GM21825 (cell line): ENCODE data around the gene TUBB4A.
"Not testable (repeated sequence)": the region's sequence is repeated elsewhere in the genome, so short reads cannot be mapped to it uniquely, and the experiment has no call there.

Experiments used
- ATAC-seq: cut with Tn5 transposase; IDR thresholded peaks from one replicate; pipeline ENCODE4 v1.9.1; 2021; ENCODE audit warnings: mild to moderate bottlenecking, moderate library complexity; ENCODE audit not compliant: unreplicated experiment

Gene TUBB4A

DNA sequence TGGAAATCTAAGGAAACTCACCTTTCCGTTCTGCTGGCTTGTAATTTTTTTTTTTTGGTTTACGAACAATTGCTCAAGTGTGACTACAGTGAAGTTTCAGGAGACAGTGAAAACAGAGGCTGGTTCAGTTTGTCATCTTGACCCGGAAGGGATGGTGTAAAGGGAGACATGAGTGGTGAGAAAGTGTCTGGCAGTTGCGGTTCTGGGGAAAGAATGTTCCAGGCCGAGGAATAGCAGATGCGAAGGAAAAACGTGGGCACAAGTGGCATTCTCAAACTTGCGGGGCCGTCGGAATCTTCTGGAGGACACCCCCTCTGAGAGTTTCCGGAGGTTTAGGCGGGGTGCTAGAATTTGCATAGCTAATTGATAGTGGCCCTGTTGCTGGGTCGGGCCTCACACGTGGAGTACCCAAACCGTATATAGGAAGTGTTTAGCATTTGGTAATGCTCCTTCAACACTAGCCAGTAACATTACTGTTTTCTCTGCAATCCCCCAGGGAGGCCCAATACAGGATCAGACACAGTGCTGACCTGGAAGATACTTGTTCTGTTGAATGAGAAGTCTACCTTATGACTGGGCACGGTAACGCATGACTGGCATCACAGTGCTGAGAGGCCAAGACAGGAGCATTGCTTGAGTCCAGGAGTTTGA lies 25.9 kb upstream of the TUBB4A start:
- ATAC-seq = peak; percentile 46

DNA sequence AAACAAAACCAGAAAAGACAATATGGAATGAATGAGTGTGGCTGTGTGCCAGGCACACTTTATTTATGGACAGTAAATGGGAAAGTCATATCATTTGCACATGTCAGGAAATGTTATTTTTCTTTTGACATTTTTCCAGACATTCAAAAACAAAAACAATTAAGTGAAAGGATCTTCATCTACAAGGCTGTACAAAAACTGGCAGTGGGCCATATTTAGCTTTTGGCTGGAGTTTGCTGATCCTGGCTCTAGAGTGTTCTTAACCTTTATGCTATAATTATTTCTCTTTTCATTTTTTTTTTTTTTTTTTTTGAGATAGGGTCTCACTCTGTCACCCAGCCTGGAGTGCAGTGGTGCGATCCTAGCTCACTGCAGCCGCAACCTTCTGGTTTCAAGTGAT lies 22.2 kb upstream of the TUBB4A start:
- ATAC-seq = no peak

DNA sequence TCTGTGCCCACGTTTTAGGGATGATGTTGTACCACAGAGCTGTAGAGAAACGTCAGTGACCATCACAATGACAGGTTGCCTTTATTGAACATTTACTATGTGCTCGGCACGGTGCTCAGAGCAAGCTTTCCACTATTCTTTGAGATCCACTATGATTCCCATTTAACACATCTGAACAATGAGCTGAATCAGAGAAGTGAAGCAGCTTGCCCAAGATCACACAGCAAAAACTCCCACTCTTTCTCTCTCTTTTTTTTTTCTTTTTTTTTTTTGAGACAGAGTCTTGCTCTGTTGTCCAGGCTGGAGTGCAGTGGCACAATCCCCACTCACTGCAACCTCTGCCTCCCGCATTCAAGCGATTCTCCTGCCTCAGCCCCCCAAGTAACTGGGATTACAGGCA lies 20.6 kb upstream of the TUBB4A start:
- ATAC-seq = no peak

DNA sequence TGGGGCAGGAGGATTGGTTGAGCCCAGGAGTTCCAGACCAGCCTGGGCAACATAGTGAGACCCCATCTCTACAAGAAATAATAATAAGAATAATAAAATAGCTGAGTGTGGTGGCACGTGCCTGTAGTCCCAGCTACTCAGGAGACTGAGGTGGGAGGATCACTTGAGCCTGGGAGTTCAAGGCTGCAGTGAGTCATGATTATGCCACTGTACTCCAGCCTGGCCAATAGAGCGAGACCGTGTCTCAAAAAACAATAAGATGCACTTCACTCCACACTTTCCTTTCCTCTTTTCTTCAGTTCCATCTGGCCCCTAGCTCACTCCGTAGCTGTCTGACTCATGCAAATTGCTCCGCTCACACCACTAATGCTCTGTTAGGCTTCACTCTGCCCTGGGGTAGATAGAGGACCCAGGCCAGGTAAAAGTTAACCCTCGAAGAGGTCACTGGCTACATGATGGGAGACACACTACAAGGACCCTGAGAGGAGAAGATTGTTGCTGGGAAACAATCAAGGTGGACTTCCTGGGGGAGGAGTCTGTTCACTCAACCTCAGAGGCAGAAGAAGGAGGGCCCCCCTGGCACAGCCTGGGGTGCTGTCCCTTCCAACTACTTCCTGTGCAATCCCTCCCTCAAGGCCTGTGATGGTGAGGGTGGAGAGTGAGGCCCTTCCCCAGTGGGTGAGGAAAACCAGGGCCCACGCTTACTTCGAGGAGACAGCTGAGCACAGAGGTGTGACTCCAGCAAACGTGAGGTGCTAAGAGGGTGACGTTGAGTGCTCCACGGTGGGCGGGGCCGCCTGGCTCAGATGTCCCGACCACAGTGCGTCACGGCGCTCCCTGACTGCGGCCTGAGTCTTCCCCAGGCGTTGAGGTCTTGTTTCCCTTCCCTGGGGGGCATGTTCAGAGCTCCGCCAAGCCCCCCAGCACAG lies 19.9 kb upstream of the TUBB4A start:
- ATAC-seq = peak; percentile 49

DNA sequence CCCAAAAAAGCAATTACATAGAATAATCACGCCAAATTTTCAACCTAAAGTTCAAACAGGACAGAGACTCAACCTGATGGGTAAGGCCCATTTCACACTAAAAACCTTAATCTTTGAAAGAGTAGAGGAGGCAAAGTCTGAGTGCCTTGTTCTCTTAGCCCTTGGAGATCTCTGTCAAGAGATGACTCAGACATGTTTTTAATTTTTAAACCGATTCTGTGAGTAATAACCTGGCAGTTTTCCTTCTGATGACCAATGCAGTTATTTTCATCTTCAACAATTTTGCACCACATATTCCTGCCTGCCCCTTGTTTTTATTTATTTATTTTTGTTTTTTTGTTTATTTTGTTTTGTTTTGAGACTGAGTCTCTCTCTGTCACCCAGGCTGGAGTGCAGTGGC lies 17.2 kb upstream of the TUBB4A start:
- ATAC-seq = no peak

DNA sequence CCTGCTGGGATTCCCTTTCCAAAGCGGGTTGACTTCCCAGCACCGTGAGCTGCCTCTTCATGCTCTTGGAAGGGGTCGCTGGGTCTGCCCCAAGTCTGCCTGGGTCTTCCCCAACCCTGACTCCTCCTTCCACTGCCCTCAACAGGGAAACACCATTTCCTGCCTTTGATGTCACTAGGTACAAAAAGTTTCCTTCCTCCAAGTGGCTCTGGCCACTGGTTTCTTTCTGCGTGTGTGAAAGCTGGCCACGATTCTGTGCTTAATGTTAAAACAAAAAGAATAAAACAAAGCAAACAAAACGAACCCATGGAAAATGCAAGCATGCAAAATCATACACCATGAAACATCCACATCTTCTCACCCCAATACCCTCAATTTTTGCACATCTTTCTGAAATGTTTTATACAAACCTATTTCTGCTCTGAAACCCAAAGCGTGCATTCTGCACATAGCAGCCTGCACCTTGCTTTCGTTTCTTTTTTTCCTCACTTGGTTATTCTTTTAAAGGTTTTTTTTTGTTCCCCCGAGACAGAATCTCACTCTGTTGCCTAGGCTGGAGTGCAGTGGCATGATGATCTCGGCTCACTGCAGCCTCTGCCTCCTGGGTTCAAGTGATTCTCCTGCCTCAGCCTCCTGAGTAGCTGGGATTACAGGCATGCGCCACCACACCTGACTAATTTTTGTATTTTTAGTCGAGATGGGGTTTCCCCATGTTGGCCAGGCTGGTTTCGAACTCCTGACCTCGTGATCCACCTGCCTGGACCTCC lies 16.2 kb upstream of the TUBB4A start:
- peak; percentile 28 for ATAC-seq

DNA sequence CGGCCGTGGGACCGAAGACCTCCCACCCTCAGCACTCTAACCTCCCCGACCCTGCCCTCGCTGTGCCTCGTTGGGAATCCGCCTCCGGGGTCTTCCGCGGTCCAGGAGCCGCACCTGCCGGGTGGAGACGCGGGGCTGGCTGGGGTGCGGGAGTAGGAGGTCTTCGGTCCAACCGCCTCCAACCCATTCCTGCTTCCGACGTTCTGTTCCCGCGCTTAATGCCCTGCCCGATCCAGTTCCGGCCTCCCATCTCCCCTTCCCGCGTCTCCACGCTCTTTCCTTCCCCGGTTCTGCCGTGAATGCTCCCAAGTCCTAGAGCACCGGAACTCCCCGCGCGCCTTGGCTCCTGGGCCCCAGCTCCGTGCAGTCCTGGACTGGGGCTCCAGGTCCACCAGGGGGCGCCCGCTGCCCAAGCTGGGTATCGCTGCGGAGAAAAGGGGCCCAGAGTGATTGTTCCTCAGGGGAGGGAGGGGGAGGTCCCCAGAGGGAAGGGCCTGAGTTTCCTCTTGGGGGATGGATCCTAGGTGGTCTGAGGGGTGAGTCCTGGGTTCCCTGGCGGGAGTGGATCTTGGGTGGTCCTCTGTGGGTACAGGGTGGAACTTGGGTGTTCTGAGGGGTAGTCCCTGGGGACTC lies 14.7 kb upstream of the TUBB4A start:
- peak; percentile 43 for ATAC-seq

DNA sequence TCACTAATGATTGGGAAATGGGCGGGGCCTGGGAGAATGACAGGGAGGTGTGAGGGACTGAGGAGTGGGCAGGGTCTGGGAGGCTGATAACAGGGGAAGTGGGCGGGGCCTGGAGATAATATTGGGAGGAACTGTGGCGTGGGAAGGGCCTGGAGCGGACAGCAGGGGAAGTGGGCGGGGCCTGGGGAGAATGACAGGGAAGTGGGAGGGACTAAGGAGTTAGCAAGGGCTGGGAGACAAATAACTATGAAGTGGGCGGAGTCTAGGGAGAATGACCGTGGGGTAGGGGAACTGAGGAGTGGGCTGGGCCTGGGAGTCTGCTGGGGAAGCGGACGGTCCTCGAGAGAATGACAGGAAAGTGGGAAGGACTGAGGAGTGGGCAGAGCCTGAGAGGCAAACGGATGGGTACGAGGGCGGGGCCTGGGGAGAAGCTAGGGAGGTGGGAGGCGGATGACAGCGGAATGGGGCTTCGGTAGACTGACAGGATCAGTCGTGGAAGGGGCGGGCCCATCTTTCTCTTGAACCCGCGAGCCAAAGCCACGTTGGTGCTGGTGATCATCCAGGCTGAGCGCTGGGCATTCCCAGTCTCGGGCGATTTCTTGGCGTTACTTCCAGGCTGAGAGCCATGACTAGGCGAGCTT lies 14.0 kb upstream of the TUBB4A start:
- peak; percentile 36 for ATAC-seq

DNA sequence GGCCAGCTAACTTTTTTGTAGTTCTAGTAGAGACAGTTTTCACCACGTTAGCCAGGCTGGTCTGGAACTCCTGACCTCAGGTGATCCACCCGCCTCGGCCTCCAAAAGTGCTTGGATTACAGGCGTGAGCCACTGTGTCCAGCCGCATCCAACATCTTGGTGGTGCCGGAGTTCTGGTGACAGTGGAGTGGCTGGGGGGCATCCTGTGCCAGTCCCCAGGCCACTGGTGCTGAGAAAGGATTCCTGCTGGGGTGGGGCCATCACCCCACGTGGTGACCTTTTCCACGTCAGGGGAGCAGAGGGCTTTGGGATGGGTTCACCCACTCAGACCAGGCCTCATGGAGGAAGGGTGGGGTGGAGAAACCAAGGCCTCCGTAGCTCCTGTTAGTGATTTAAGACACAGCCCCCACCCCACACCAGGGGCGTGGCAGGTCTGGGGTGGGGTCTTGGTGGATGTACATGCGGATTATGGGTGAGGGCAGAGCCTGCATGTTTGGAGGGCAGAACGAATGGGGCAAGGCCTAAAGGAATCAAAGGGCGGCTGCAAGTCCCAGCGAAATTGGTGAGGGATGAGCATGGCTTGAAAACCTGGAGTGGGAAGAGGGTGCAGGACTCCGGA lies 12.9 kb upstream of the TUBB4A start:
- no peak for ATAC-seq

DNA sequence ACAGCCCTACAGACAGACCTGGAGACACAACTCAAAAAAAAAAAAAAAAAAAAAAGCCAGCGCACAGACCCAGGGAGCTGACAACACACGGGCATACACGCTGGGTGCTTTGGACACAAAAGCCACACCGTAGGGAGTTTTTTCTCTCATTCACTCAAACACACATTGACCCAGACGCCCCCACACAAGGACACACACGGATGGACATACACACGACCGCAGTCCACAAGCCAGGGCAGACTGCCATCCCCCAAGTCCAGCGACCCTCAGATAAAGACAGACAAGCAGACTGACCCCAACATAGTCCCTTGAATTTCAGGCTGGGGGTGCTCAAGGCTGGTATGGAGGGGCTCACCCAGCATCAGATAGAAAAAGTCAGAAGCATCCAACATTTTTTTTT lies 12.0 kb upstream of the TUBB4A start:
- ATAC-seq = no peak

DNA sequence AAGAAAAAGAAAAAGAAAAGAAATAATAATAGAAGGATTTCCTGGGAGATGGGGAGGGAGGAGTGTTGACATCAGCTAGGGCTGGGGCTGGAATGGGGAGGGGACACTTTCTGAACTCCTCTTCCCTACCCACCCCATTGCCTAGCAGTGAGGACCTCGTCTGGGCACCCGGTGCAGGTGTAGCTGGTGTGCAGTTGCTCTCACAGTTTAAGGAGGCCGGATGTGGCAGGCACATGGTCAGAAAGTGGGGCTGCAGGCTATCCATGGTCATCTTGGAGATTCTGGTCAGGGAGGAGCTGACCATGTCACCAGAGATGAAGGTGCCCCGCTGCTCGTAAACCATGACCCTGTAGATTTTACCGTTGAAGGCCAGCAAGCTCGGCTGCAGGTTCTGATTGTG lies 8.5 kb upstream of the TUBB4A start:
- no peak for ATAC-seq

DNA sequence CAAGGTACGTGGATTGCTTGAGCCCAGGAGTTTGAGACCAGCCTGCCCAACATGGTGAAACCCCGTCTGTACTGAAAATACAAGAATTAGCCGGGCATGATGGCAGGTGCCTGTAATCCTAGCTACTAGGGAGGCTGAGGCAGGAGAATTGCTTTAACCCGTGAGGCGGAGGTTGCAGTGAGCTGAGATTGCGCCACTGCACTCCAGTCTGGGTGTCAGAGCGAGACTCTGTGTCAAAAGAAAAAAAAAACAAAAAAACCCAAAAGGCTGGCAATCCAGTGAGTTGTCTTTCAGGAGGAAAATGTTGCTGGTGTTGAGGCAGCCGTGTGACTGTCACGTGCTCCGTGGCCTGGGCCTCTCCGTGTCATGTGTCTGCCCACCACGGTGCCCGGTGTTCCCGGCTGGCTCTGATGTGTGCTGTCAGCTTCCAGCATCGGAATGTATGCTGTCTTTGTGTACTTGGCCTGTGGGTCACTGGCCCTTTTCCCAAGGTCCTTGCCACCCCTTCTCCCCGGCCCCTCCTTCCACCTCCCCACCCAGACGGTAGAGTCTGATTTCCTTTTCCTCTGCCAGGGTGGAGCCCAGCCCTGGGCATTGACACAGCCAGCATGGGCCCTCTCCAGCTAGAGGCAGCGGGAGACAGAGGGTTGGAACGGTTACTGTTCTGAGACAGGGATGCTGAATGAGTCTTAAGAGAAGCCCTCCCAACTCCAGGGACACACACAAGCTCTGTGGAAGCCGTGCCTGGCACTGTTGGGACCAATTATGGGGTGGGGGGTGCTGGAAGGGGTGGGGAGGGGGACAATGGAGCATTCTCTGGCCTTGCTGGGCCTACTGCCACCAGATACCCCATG lies 7.2 kb upstream of the TUBB4A start:
- ATAC-seq = no peak

DNA sequence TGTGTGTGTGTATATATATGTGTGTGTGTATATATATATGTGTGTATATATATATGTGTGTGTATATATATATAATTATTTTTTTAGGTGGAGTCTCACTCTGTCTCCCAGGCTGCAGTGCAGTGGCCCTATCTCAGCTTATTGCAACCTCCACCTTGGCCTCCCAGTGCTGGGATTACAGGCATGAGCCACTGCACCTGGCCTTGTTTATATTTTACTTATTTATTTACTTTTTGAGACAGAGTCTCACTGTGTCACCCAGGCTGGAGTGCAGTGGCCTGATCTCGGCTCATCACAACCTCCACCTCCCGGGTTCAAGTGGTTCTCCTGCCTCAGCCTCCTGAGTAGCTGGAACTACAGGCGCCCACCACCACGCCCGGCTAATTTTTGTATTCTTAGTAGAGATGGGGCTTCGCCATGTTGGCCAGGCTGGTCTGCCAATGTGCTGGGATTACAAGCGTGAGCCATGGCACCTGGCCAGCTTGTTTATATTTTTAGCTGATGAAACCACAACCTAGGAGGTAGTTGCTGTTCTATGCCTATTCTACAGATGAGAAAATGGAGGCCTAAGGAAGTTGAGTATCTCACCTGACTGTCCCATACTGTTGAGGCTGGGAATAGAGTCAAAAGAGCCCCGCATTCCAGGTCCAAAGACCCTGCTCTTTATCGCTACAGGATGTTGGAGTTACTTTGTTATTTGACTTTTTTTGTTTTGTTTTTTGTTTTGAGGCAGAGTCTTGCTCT lies 6.1 kb upstream of the TUBB4A start:
- not testable (repeated sequence) for ATAC-seq

DNA sequence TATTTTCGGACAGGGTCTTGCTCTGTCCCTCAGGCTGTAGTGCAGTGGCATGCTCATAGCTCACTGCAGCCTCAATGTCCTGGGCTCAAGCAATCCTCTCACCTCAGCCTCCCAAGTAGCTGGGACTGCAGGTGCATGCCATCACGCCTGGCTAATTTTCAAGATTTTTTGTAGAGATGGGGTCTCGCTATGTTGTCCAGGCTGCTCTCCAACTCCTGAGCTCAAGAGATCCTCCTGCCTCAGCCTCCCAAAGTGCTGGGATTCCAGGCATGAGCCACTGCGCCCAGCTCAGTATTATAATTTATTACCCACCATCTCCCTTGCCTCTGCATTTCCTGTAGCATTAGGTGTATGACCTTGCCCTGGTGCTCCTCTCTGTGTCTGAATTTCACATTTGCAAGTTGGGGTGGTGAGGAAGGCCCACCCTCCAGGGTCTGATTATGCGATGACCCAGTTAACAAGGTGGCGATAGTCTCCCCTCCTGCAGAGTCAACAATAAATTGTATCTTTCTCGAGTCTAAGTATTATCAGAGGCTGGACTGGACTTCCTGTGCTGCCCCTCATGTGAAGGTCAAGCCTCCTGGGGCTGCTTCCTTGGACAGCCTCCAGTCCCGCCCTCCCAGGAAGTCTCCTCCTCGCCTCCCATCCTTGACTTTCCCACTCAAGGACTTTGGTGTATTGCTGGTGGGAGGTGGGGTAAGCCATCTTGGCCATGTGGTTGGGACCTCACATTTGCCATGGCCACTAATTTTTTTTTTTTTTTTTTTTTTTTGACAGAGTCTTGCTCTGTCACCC lies 1.5 kb upstream of the TUBB4A start:
- no peak for ATAC-seq

DNA sequence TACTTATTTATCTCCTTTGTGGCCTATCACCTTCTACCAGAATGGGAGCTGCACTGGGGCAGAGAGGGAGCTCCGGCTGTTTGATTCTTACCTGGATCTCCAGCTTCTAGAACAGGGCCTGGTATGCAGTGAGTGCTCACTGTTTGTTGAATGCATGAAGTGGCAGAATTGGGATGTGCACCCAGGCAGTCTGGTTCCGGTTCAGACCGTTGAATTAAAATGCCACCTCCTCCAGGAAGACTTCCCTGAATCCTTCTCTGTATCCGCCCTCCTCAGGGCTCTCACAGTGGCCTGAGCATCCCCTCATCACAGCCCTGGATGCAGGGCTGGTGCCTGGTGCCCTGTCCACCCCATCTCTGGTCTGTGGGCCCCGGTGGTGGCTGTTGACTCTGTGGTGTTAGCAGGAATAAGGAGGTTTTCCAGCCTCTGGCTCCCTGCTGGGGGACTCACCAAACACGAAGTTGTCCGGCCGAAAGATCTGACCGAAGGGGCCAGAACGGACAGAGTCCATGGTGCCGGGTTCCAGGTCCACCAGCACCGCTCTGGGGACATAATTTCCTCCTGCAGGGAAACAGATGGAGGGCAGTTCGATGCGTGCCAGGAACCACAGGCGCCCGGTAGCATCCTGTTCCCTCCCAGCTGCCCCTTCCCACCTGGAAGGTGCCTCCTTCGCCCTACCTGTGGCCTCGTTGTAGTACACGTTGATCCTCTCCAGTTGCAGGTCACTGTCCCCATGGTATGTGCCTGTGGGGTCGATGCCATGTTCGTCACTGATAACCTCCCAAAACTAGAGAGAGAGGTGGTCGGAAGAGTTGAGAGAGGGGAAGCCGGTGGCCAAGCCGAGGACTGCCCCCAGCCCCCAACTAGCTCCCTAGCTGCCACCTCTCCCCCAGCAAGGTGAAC lies 1.0 kb downstream of the TUBB4A start:
- ATAC-seq = no peak

DNA sequence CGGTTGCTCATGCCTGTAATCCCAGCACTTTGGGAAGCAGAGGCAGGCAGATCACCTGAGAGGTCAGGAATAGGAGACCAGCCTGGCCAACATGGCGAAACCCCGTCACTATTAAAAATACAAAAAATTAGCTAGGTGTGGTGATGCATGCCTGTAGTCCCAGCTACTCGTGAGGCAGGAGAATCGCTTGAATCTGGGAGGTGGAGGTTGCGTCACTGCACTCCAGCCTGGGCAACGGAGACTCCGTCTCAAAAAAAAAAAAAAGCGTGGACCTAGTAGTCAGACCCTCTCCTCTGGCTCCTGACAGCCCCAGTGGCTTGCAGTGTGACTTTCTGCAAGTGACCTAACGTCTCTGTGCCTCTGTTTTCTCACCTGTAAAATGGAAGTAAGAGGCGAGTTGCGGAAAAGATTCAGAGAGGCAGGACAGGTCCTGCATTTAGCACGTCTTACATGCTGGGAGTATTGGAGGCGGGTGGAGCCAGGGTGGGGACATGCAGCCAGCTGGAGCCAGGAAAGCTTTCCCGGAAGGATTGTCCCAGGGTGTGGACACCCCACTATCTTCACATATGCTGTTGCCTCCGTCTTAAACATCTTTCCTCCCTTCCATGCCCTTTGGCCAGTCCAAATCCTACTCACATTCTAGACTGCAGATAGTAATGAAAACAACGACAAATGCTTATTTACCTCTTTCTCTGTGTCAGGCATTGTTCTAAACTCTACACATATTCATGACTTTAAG lies 2.9 kb downstream of the TUBB4A start:
- ATAC-seq = no peak
